K562 (cell line): Measurements from ENCODE around the gene SPINT4. TPM values are rescaled to one million over a fixed set of nuclear protein-coding genes. Genes with fewer than 3 reads are reported as not detected.

Experiments
- ATAC-seq: fragments of 200-7000 bp; cut with Tn5 transposase; 3 replicates; pipeline ENCODE4 v1.9.1; 2020; ENCODE audit warnings: moderate library complexity
- BruUV-seq: library from RNA; stranded (reverse); fragments of 400-500 nt; replicated peaks from 2 replicates; lab custom pipeline; 2021; lab: Mats Ljungman, UMichigan
- CTCF ChIA-PET: fragments of 300-600 bp; formaldehyde crosslinking; extraction: SDS; loops from one replicate; lab custom pipeline; 2021; ENCODE audit warnings: low intra/inter-chr PET ratio; lab: Yijun Ruan, JAX
- POLR2A ChIA-PET: fragments of 300-600, 350-650 bp; sonication (Branson Sonifier 250); formaldehyde crosslinking; extraction: SDS; loops from one replicate; lab custom pipeline; 2021; ENCODE audit warnings: antibody characterized with exemption, inconsistent platforms; lab: Yijun Ruan, JAX
- DNase-seq, 4 experiments: peaks; one replicate each; pipeline versions ENCODE4 v3.0.0 to v3.0.0-alpha.2; 2011 to 2018; ENCODE audit warnings: low spot score in 3 of 4, mixed read lengths in 3 of 4; ENCODE audit errors: extremely low read depth in 1 of 4
- FAIRE-seq: peaks from 2 replicates; lab custom pipeline; 2011; peaks lifted over from hg19 to GRCh38; lab: Jason Lieb, UNC
- H2AFZ ChIP-seq: 2 replicates; pipeline ENCODE4 v1.6.0; 2011; ENCODE audit warnings: low read depth, low read length, control low read depth, inconsistent platforms
- H3K27ac ChIP-seq: fragments of 200-600 bp; 3 replicates; pipeline ENCODE4 v1.8.0; 2011; ENCODE audit warnings: low read depth, mild to moderate bottlenecking, control low read depth, inconsistent platforms, low read length, moderate library complexity, mixed read lengths; ENCODE audit errors: extremely low read depth
- H3K27me3 ChIP-seq, 2 experiments: fragments of 300-600 bp in 1 of 2; 2 replicates in 1 of 2; 3 replicates in 1 of 2; pipeline versions ENCODE4 v1.6.0 to v1.8.0; 2011; ENCODE audit warnings: inconsistent platforms in 2 of 2, low read length in 2 of 2, mild to moderate bottlenecking in 1 of 2, mixed read lengths in 1 of 2, moderate library complexity in 1 of 2; ENCODE audit not compliant: control insufficient read depth in 2 of 2, insufficient read depth in 2 of 2
- H3K36me3 ChIP-seq: fragments of 300-600 bp; 3 replicates; pipeline ENCODE4 v1.8.0; 2011; ENCODE audit warnings: mild to moderate bottlenecking, low read length, inconsistent platforms; ENCODE audit not compliant: control insufficient read depth, insufficient read depth
- H3K4me1 ChIP-seq, 2 experiments: fragments of 200-600 bp in 1 of 2; replicated peaks in 1 of 2; 2 replicates in 1 of 2; 3 replicates in 1 of 2; pipeline versions ENCODE4 v1.5.1 to v1.8.0; 2011; ENCODE audit warnings: inconsistent platforms in 2 of 2, low read length in 2 of 2, mild to moderate bottlenecking in 1 of 2, mixed read lengths in 1 of 2, moderate library complexity in 1 of 2; ENCODE audit not compliant: control insufficient read depth in 2 of 2, insufficient read depth in 2 of 2
- H3K4me2 ChIP-seq: 2 replicates; pipeline ENCODE4 v1.6.1; 2011; ENCODE audit warnings: low read length, control low read depth, inconsistent platforms, mixed read lengths; ENCODE audit not compliant: insufficient read depth
- H3K4me3 ChIP-seq: fragments of 200-600 bp; sonication (generic), shearing (Covaris generic); 2 replicates; pipeline ENCODE4 v1.5.1; 2016; ENCODE audit warnings: control low read depth, inconsistent platforms
- H3K79me2 ChIP-seq: fragments of 200-600 bp; 3 replicates; pipeline ENCODE4 v1.8.0; 2011; ENCODE audit warnings: low read length, inconsistent platforms; ENCODE audit not compliant: control insufficient read depth, insufficient read depth
- H3K9ac ChIP-seq, 2 experiments: 2 replicates each; pipeline versions ENCODE4 v1.6.0 to v1.6.1; 2011; ENCODE audit warnings: low read depth in 2 of 2, low read length in 2 of 2, control low read depth in 1 of 2, inconsistent platforms in 1 of 2, mild to moderate bottlenecking in 1 of 2, mixed read lengths in 1 of 2; ENCODE audit not compliant: insufficient read depth in 1 of 2
- H3K9me1 ChIP-seq: one replicate; pipeline ENCODE4 v1.6.0; 2011; ENCODE audit warnings: inconsistent platforms, mild to moderate bottlenecking, low read length, moderate library complexity; ENCODE audit not compliant: control insufficient read depth, insufficient read depth
- H3K9me3 ChIP-seq: replicated peaks from 2 replicates; pipeline ENCODE4 v1.5.1; 2011; ENCODE audit warnings: low read depth, low read length, inconsistent platforms; ENCODE audit not compliant: control insufficient read depth, insufficient read depth
- H4K20me1 ChIP-seq: replicated peaks from 2 replicates; pipeline ENCODE4 v1.6.1; 2011; ENCODE audit warnings: low read length, inconsistent platforms, mixed read lengths; ENCODE audit not compliant: control insufficient read depth, insufficient read depth
- ARNT ChIP-seq, 2 experiments: fragments of 450-650 bp; IDR thresholded peaks; 2 replicates each; pipeline ENCODE4 v1.6.1; 2016; ENCODE audit warnings: mild to moderate bottlenecking in 1 of 2
- BHLHE40 ChIP-seq: IDR thresholded peaks from 2 replicates; pipeline ENCODE4 v1.6.1; 2011; ENCODE audit warnings: low read length, improper control_type of control experiment
- CCAR2 ChIP-seq: fragments of 200-400 bp; formaldehyde crosslinking; IDR thresholded peaks from 2 replicates; pipeline ENCODE4 v1.6.1; 2017; ENCODE audit warnings: mild to moderate bottlenecking, low read depth, low read length
- HDAC1 ChIP-seq, 2 experiments: fragments of 450-650 bp; IDR thresholded peaks; 2 replicates each; pipeline ENCODE4 v1.6.1; 2016 to 2017; ENCODE audit warnings: inconsistent platforms in 1 of 2, mild to moderate bottlenecking in 1 of 2, moderate library complexity in 1 of 2
- HMG20B ChIP-seq: fragments of 250-450 bp; sonication (Bioruptor Pico); IDR thresholded peaks from 2 replicates; pipeline ENCODE4 v1.5.0; 2021; ENCODE audit warnings: mild to moderate bottlenecking
- MECOM ChIP-seq: fragments of 250-450 bp; sonication (Bioruptor Pico); IDR thresholded peaks from 2 replicates; pipeline ENCODE4 v1.8.0; 2022; ENCODE audit warnings: inconsistent platforms
- MTF1 ChIP-seq: fragments of 250-450 bp; sonication (Bioruptor Pico); IDR thresholded peaks from 2 replicates; pipeline ENCODE4 v1.9.0; 2021; ENCODE audit warnings: moderate library complexity, mild to moderate bottlenecking, inconsistent platforms, borderline replicate concordance
- NR0B1 ChIP-seq: fragments of 450-650 bp; IDR thresholded peaks from one replicate; pipeline ENCODE4 v1.6.1; 2018; ENCODE audit warnings: mild to moderate bottlenecking, moderate library complexity; ENCODE audit not compliant: partially characterized antibody
- NUFIP1 ChIP-seq: fragments of 450-650 bp; IDR thresholded peaks from 2 replicates; pipeline ENCODE4 v1.6.1; 2018; ENCODE audit not compliant: partially characterized antibody
- POLR2A ChIP-seq: fragments of 450-650 bp; conservative IDR thresholded peaks from 2 replicates; pipeline ENCODE4 v1.6.1; 2016
- ZNF133 ChIP-seq: fragments of 250-450 bp; sonication (Bioruptor Pico); IDR thresholded peaks from 2 replicates; pipeline ENCODE4 v1.4.0; 2020; ENCODE audit warnings: mild to moderate bottlenecking
- ZNF408 ChIP-seq: fragments of 250-450 bp; sonication (Bioruptor Pico); IDR thresholded peaks from 2 replicates; pipeline ENCODE4 v1.4.0; 2020; ENCODE audit warnings: low read depth, mild to moderate bottlenecking, moderate library complexity
- ZNF584 ChIP-seq: fragments of 200-800 bp; sonication (Bioruptor generic); IDR thresholded peaks from 2 replicates; pipeline ENCODE4 v1.6.1; 2016; ENCODE audit warnings: low read depth, mild to moderate bottlenecking, missing genetic modification characterization, missing compliant biosample characterization
- WGBS: fragments of 100-300 bp; shearing (Covaris generic); methylation state at CpG from one replicate; pipeline ENCODE4 v1.1.6; 2016; ENCODE audit warnings: low coverage, mixed read lengths; ENCODE audit not compliant: insufficient coverage; ENCODE audit errors: missing lambda C conversion rate; 5-methylcytosine and 5-hydroxymethylcytosine counted together
- in situ Hi-C: fragments of 300-500 bp; cut with MboI; formaldehyde crosslinking; loops from 4 replicates; pipeline ENCODE4 v1.15.0; 2018; ENCODE audit warnings: inconsistent platforms, mixed read lengths
- intact Hi-C: fragments of 100-400 bp; cut with micrococcal nuclease; formaldehyde crosslinking; loops from 2 replicates; pipeline ENCODE4 v1.14.2; 2022
- polyA plus RNA-seq, 8 experiments: library from polyadenylated mRNA; depleted of rRNA in 4 of 8; stranded (reverse) in 5 of 8; unstranded in 3 of 8; fragments of >200 nt; fragmentation: Nextera tagmentation in 2 of 8; fragmentation: Illumina TruSeq in 1 of 8; extraction: Ambion mirVana in 2 of 8; extraction: Trizol in 1 of 8; gene quantifications; 2 replicates each; pipeline versions ENCODE4 v1.2.1 to v1.2.3, GENCODE V29; 2011 to 2014; ENCODE audit warnings: inconsistent platforms in 1 of 8, missing spikeins in 1 of 8
- total RNA-seq, 7 experiments: library from RNA; depleted of rRNA in 6 of 7; stranded (reverse); fragments of >200 nt in 6 of 7; fragmentation: Illumina TruSeq in 2 of 7; extraction: Trizol in 2 of 7; gene quantifications; 2 replicates each; pipeline versions ENCODE4 v1.2.1 to v1.2.3, GENCODE V29; 2011 to 2021; ENCODE audit warnings: low replicate concordance in 1 of 7
- TF ChIP-seq, protein P1 (sequence below): sonication (generic); formaldehyde crosslinking; IDR thresholded peaks from 2 replicates; pipeline ENCODE4 v1.4.0; 2020; ENCODE audit warnings: mild to moderate bottlenecking, missing genetic modification reagents
- TF ChIP-seq, protein P2 (sequence below): sonication (generic); formaldehyde crosslinking; IDR thresholded peaks from 2 replicates; pipeline ENCODE4 v1.9.0; 2022; ENCODE audit warnings: mild to moderate bottlenecking, missing genetic modification reagents

Gene SPINT4
- total and polyA plus RNA-seq, 9 of the 15 experiments (the other 6 are each of a cell fraction or from before 2014, with no cell fraction given), result not detected

DNA sequence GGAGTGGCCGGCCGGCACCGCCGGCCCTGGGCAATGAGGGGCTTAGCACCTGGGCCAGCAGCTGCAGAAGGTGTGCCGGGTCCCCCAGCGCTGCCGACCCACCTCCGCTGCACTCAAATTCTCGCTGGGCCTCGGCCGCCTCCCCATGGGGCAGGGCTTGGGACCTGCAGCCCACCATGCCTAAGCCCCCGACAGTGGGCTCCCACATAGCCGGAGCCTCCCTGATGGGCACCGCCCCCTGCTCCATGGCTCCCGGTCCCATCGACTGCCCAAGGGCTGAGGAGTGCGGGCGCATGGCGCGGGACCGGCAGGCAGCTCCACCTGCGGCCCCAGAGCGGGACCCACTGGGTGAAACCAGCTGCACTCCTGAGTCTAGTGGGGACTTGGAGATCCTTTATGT is 13.8 kb downstream of the SPINT4 start:
- no peak for DNase-seq
- intact Hi-C loops (no loop called here), in situ Hi-C loops (no loop called here)
- no peak for FAIRE-seq
- CTCF ChIA-PET, result no interaction called here
- Histone ChIP-seq H3K27ac (no peak overlapping the region), H3K9me3 (no peaks in the 10 kb centered on the region), H3K27me3 (no peaks in the 10 kb centered on the region; a peak in 1 of 5 replicates), H3K9ac (no peak overlapping the region), H4K20me1 (no peaks in the 10 kb centered on the region), H3K4me2 (no peak overlapping the region), H3K4me3 (no peak overlapping the region), H3K79me2 (no peaks in the 10 kb centered on the region), H3K4me1 (no peaks in the 10 kb centered on the region), H3K36me3 (no peaks in the 10 kb centered on the region), H2AFZ (no peak overlapping the region), H3K9me1 (no peaks in the 10 kb centered on the region)
- 28% methylated on average over 20 of the region's 23 CpGs for WGBS
- POLR2A ChIA-PET, result no interaction called here
- no peak for ATAC-seq
- no TSS peak for BruUV-seq
- TF ChIP-seq ZNF584 (CRISPR knock-in tag), result no peak
- TF ChIP-seq MECOM (CRISPR knock-in tag), result no peak
- no peak for TF ChIP-seq MTF1 (CRISPR knock-in tag)
- no peak for TF ChIP-seq HMG20B (CRISPR knock-in tag)
- no peak for TF ChIP-seq ZNF133 (CRISPR knock-in tag)
- TF ChIP-seq, protein P1, sequence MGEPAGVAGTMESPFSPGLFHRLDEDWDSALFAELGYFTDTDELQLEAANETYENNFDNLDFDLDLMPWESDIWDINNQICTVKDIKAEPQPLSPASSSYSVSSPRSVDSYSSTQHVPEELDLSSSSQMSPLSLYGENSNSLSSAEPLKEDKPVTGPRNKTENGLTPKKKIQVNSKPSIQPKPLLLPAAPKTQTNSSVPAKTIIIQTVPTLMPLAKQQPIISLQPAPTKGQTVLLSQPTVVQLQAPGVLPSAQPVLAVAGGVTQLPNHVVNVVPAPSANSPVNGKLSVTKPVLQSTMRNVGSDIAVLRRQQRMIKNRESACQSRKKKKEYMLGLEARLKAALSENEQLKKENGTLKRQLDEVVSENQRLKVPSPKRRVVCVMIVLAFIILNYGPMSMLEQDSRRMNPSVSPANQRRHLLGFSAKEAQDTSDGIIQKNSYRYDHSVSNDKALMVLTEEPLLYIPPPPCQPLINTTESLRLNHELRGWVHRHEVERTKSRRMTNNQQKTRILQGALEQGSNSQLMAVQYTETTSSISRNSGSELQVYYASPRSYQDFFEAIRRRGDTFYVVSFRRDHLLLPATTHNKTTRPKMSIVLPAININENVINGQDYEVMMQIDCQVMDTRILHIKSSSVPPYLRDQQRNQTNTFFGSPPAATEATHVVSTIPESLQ (CRISPR knock-in tag), result no peak
- TF ChIP-seq NUFIP1, result no peak
- no peak for TF ChIP-seq CCAR2
- TF ChIP-seq POLR2A, result no peak
- TF ChIP-seq BHLHE40, result no peak
- TF ChIP-seq ARNT (IDR thresholded peaks at IDR 0.05), result no peak
- TF ChIP-seq HDAC1 (IDR thresholded peaks at IDR 0.05), result no peak
- TF ChIP-seq ZNF408, result no peak
- no peak for TF ChIP-seq NR0B1
- TF ChIP-seq, protein P2, sequence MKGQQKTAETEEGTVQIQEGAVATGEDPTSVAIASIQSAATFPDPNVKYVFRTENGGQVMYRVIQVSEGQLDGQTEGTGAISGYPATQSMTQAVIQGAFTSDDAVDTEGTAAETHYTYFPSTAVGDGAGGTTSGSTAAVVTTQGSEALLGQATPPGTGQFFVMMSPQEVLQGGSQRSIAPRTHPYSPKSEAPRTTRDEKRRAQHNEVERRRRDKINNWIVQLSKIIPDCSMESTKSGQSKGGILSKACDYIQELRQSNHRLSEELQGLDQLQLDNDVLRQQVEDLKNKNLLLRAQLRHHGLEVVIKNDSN, result no peak
